Activated CD8-positive, alpha-beta memory T cell treated with anti-CD3 and anti-CD28 coated beads for 1 hour (primary cell): ENCODE data around the gene MYADM.
"Not testable (repeated sequence)": the region's sequence is repeated elsewhere in the genome, so short reads cannot be mapped to it uniquely, and the experiment has no call there.

Experiments used
- DNase-seq, 2 donors: peaks; one replicate each; pipeline ENCODE4 v3.0.0-alpha.2; 2020; ENCODE audit warnings: low read depth in 1 of 2; ENCODE audit errors: extremely low read depth in 1 of 2

MYADM gene, protein sequence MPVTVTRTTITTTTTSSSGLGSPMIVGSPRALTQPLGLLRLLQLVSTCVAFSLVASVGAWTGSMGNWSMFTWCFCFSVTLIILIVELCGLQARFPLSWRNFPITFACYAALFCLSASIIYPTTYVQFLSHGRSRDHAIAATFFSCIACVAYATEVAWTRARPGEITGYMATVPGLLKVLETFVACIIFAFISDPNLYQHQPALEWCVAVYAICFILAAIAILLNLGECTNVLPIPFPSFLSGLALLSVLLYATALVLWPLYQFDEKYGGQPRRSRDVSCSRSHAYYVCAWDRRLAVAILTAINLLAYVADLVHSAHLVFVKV

DNA sequence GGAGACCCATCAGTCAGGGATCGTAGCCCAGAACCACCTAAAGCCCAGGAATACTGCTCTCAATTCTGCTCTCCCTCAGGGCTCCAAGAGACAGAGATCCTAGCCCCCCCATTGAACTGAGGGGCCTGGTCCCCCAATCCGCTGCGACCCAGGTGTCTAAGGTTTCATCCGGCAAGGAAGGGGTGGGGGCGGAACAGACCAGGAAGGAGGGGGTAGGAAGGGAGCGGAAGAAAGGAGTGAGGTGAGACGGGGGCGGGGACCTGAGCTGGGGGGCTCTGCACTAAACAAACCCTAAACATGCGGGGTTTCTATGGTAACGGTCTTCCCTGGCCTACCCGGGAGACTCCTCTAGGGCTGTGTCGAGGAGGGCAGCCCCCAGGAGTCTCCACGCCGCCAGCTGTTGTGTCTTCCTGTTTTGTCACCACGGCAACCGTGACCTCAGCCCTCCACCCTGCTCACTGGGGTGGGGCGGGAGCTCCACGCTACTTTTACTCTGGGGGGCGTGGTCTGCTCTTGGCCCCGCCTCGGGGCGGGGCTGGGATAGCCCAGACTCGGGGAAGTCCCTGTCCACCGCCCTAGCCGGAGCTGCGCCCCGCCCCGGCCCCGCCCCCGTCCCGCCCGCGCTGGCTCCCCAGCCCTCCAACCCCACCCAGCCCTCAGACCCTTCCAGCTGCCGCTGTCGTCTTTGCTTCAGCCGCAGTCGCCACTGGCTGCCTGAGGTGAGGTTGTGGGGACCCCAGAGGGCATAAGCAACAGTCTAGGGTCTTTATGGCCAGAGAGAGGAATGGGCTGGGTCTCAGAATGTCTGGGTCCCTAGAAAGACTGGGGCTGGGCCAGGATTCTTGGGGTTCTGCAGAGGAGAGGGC lies at the start of gene MYADM:
Gene MYADM, plus strand, starts transcription at position 659 of the 866 bp plus-strand sequence. CDS start 5,647 bp downstream, outside the sequence.
- DNase-seq, result peak; percentile 99

DNA sequence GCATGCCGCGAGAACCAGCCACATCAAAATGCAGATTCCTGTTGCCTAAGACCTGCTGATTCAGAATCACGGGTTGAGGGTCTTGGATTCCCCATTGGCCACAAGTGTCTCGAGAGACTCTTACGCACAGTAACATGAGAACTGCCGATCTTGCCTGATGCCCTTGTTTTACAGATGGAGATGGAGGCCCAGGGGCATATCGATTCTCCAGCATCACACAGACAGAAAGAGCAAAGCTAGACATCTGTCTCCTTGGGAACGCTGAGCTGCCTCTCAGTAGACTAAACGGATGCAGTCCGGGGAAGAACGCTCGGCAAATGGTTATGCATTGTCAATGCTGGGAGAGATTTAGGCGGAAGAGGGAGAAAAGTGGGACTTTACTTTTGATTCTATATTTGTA lies 48.9 kb upstream of the MYADM start:
- DNase-seq, result no peak

DNA sequence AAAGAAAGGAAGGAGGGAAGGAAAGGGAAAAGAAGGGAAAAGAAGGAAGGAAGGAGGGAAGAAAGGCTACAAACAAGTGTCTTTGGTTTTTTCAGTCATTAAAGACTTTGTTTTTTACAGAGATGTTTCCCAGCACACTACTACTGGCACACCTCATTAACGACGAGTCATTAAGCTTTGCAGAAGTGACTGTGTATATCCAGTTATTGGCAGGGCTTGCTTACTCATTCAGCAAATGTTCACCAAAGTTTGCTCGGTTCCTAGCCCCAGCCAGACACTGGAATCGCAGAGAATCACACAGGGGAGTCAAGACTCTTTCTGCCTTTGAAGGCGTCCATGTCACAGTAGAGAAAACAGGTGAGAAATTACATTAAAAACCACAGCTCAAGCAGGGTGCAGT lies 47.8 kb upstream of the MYADM start:
- DNase-seq, result no peak

DNA sequence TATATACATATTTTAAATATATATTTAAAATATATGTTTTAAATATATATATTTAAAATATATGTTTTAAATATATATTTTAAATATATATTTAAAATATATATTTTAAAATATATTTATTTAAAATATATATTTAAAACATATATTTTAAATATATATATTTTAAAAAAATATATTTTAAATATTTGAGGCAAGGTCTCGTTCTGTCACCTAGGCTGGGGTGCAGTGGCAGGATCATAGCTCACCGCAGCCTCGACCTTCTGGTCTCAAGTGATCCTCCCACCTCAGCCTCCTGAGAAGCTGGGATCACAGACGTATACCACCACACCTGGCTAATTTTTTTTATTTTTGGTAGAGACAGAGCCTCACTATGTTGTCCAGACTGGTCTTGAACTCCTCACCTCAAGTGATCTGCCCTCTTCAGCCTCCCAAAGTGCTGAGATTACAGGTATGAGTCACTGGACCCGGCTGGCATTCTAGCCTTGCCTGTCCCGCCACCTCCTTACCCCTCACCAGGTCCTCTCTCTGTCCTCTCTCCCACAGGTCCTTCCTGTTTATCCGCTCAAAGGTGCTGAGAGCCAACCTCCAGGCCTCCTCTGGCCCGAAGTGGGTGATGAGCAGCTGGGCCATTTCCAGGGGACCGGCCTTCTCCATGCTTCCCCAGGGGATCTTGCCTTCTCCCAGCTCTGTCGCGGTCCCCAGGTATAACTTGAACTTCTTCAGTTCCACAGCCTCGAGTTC lies 44.1 kb upstream of the MYADM start:
- no peak for DNase-seq

DNA sequence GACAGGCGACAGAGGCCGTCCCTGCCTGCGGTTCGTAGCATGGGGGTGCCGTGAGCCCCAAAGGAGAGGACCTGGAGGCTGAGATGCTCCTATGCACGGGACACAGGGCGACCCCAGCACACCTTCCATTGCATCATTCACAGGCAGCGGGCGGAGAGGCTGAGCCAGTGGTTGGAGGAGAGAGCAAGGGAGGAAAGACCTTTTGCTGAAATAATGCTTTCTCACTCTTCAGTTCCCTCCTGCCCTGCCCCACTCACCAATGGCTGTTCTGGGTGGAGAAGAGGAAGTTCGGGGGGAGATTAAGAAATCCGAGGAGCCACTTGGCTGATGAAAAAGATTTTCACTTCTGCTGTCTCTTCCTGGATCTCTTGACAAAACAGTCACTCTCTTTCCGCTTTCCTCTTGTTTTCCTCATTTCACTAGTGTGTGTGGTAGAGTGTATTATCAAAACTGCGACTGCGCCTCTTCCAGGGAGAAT lies 43.5 kb upstream of the MYADM start, which contains the start of gene NLRP12:
Gene NLRP12, minus strand, starts transcription at position 181 of the 478 bp plus-strand sequence. Its CDS starts 140 bp downstream, at position 41.
- no peak for DNase-seq

DNA sequence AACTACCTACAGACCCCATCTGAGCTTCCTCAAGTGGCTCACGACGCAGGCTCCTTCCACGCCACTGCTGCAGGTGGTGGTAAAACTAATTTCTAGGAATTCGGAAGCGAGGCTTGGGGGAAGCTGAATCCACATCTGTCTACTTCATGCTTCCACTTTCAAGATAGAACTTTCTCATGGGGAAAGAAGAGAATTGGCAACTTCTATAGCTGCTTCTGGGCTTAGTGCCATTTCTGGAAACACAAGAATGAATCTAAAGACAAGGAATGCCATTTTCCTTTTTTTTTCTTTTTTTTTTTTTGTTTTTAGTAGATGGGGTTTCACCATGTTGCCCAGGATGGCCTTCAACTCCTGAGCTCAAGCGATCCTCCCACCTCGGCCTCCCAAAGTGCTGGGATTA lies 40.8 kb upstream of the MYADM start:
- no peak for DNase-seq

DNA sequence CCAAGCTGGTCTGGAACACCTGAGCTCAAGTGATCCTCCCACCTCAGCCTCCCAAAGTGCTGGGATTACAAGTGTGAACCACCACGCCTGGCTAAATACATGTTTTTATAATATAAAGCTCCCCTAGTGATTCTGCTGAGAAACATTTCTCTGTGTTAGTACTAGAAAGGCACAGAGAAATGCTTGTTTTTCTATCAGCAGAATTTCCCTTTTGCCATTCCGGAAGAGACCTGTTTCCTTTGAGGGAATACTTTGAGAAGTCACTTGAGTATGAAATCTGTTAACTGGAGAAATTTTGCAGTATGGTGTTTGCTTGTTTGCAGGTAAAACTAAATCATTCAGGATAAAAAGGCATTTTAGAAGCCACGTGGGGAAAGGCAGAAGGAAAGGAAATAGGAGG lies 39.2 kb upstream of the MYADM start:
- DNase-seq, result no peak

DNA sequence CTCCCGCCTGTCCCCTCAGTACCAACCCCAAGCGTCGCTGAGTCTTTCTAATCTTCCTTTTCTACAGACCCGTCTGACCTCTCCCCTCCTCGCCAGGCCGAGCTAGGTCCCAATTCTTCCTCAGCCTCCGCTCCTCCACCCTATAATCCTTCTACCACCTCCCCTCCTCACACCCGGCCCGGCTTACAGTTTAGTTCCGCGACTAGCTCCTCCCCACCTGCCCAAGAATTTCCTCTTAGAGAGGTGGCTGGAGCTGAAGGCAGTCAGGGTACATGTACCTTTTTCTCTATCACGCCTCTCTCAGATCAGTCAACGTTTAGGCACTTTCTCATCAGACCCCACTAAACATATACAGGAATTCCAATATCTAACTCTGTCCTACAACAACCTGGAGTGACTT lies 34.8 kb upstream of the MYADM start:
- DNase-seq, result not testable (repeated sequence)

DNA sequence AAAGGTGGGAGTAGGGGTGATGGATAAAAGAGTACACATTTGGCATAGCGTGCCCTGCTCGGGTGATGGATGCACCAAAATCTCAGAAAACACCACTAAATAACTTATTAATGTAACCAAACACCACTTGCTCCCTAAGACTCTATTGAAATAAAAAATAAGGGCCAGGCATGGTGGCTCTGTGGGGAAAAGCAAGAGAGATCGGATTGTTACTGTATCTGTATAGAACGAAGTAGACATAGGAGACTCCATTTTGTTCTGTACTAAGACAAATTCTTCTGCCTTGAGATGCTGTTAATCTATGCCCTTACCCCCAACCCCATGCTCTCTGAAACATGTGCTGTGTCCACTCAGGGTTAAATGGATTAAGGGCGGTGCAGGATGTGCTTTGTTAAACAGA lies 29.2 kb upstream of the MYADM start:
- not testable (repeated sequence) for DNase-seq

DNA sequence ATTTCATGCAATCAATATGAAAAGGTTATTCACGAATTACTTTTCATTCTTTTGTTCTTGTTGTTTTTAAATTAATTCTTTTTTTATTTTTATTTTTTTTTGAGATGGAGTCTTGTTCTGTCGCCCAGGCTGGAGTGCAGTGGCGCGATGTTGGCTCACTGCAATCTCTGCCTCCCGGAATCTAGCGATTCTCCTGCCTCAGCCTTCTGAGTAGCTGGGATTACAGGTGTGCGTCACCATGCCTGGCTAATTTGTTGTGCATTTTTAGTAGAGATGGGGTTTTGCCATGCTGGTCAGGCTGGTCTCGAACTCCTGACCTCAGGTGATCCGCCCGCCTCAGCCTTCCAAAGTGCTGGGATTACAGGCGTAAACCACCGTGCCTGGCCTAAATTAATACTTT lies 27.4 kb upstream of the MYADM start:
- not testable (repeated sequence) for DNase-seq

DNA sequence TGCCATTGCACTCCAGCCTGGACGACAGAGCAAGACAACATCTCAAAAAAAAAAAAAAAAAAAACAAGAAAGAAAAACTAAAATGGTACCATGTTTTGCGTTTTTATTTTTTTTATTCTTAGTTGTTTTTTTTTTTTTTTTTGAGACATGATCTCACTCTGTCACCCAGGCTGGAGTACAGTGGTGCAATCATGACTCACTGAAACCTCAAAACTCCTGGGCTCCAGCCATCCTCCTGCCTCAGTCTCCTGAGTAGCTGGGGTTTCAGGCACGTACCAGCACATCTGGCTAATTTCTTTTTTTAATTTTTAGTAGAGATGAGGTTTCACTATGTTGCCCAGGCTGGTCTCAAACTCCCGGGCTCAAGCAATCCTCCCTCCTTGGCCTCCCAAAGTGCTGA lies 26.8 kb upstream of the MYADM start:
- not testable (repeated sequence) for DNase-seq

DNA sequence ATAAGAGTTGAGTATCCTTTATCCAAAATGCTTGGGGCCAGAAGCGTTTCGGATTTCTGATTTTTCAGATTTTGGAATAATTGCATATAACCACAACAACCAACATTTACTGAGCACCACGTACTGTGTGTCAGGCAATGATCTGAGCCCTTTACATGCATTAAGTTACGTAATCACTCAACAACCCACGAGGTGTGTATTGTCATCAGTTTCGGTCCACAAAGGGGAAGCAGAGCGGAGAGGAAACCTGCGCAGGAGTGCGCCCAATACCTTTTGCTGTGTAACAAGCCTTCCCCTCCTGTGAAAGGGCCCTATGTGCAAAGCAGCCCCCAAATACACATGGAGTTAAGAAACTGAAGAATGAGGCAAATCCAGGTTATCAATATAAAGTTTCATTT lies 22.8 kb upstream of the MYADM start:
- no peak for DNase-seq

DNA sequence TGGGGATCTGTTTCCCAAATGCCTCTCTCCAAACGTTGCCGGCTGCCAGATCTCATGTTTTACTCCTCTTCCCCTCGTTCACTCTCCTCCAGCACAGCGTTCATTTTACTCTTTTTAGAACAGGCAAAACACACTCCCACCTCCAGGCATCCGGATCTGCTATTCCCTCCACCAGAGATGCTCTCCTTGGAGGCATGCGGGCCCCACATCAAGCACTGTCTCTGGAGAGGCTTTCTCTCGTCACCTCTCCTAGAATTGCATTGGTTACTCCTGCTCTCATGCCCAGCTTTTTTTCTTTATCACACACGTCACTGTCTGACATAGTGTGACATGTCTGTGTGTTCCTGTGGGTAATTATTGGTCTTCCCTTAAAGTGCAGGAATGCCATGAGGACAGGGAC lies 20.1 kb upstream of the MYADM start:
- no peak for DNase-seq

DNA sequence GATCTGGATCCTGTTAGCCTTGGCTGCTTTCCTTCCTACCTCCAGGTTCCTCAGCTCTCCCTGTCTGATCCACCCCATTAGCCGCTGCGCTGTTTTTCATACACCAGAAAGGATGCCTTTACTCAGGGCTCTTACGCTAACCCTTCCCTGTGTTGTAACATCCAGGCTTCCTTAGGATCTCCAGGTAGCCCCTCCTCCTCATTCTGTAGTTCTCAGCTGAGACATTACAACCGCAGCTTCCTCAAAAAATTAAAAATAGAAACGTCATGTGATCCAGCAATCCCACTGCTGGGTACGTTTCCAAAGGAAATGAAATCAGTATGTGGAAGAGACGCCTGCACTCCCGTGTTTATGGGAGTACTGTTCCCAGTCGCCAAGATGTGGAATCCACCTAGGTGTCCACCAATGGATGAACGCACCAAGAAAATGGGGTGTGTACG lies 18.4 kb upstream of the MYADM start:
- no peak for DNase-seq

DNA sequence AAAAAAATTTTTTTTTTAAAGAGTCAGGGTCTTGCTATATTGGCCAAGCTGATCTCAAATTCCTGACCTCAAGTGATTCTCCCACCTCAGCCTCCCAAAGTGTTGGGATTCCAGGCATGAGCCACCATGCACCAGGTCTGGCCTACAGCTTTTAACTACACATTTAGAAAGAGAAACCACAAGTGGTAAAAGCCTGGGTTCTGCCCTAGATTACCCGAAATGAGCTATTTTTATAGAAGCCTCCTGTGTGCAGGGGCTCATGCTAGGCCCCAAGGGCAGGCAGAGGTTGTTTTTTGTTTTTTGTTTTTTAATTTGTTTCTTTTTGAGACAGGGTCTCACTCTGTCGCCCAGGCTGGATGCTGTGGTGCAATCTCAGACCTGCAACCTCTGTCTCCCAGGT lies 14.0 kb upstream of the MYADM start:
- DNase-seq, result no peak

DNA sequence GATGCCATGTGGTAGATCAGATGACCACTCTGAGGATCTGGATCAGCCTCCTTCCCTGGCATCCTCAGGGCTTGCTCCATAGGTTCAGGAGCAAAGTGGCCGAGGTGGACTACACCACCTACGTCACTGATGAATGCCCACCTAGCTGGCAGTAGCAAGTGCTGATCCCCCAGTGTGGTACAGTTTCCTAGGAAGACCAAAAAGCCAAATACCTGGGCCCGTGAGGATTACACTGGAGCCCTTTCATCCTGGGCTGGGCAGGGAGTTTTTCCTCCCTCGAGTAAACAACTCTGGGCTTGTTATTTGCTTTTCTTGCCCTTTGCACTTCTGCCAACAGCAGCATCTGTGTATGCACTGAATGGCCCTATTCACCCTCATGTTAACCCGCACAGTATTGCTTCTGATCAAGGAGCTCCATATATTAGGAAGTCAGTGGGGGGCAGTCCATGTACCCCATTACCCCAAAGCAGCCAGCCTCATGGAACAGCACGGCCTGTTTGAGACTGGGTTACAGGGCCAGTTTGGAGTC lies 3.3 kb upstream of the MYADM start:
- DNase-seq, result no peak

DNA sequence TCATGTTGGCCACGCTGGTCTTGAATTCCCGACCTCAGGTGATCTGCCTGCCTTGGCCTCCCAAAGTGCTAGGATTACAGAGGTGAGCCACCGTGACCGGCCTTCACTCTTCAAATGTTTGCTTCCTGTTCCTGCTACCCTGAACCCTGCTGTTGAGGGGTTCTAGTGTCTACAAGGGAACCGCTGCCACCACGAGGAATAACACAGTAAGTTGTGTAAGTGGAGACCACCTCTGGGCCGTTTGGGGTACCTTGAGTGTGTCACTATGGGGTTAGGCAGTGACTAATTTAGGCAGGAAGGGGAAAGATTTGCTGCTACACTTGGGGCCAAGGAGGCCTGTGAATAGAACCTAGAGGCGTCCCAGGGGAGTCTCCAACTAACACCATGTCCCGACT lies 2.2 kb upstream of the MYADM start:
- no peak for DNase-seq

DNA sequence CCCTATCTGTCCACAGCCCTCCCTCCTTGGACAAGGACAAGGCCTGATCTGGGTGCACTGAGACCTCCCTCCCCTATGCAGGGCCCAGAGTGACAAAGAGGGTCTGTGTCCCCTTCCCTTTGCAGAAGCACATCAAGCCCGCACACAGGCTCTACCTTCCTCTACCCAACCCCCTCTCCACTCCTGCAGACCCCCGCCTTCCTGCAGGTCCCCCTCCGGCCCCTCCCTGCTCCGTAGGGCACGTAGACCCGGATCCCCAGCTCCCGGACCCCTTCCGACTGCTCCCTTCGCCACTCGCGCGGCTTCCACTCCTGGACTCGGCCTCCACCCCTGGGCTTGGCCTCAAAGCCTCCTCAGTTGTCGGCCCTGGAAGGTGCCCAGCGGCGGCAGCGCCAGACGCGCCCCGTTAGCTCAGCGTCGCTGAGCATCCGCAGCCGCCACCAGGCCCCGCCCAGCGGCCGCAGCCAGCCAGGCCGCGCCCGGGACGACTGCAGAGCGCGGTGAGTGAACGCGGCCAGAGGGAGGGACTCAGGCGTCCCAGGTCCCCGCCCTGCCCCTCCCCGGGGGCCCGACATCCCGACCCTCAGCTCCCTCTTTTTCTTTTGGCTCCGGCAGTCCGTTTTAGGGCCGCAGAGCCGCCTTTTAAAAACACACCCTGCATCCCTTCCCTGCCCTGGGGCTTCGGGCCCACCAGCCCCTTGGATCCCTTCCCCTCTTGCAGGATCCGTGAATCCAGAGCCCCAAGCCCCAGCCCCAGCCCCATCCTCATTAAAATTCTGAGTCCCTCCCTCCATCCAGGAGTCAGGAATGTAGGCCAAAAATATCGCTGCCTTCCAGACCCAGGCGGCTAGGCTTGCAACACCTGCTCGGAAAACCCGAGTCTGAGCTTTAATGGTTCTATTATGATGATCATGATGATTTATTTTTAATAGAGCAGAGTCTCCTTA lies 1.5 kb upstream of the MYADM start:
- peak in 1 of 2 donors; percentile 54 for DNase-seq

DNA sequence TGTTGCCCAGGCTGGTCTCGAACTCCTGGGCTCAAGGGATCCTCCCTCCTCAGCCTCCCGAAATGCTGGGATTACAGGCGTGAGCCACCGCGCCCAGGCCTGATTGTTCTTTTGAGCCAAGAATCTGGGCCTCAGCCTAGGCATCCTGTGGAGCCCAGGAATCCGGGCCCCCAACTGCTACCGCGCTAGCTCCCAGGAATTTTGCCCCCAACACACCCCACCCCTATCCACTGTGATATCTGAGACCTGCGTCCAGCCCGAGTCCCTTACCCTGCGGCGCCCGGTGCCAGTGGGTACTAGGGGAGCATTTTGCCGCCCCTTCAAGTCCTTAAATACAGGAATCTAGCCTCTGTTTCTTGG lies 838 bp upstream of the MYADM start:
- DNase-seq, result no peak
